Erythroblast (primary cell): ENCODE results near the gene FOXD1.

ENCODE experiments used
- GATA1 ChIP-seq: IDR thresholded peaks from 2 replicates; pipeline ENCODE4 v1.6.1; 2011; ENCODE audit warnings: low read depth, mild to moderate bottlenecking, control low read depth, low read length, moderate library complexity
- POLR2A ChIP-seq: IDR thresholded peaks from 2 replicates; pipeline ENCODE4 v1.6.1; 2011; ENCODE audit warnings: mild to moderate bottlenecking, low read length

- TF ChIP-seq POLR2A, result no peak
- no peak for TF ChIP-seq GATA1
Measured at GRCh38 chr5:73419465-73420390, 28.8 kb downstream of the FOXD1 start.
